ENCODE results near the gene TAF13. TPM values are rescaled to one million over a fixed set of nuclear protein-coding genes. Genes with fewer than 3 reads are reported as not detected.
"Not testable (repeated sequence)": the region's sequence is repeated elsewhere in the genome, so short reads cannot be mapped to it uniquely, and the experiment has no call there.

Gene TAF13
- total RNA-seq, 1 donor from 2014 or later, result 24.1 TPM

- Mint-ChIP-seq H3K4me3 (ENCODE audit: low read depth) (no peak overlapping the region), H3K9me3 (ENCODE audit: low read depth) (peaks cover 2% of the 10 kb centered on the region), H3K36me3 (ENCODE audit: insufficient read depth) (peaks cover 15% of the 10 kb centered on the region), H3K27me3 (no peaks in the 10 kb centered on the region), H3K4me1 (ENCODE audit: low read depth) (no peaks in the 10 kb centered on the region), H3K27ac (no peak overlapping the region)
- no peak for DNase-seq (ENCODE audit: low spot score, unreplicated experiment)
- no peak for TF ChIP-seq CTCF (IDR thresholded peaks at IDR 0.05; ENCODE audit: unreplicated experiment)
Observed at GRCh38 chr1:109020693-109021257, 55.0 kb downstream of the TAF13 start.

GRCh38 chr1:109017719-109018118, 58.1 kb downstream of the TAF13 start:
- not testable (repeated sequence) for H3K9me3 Mint-ChIP-seq (ENCODE audit: low read depth); H3K4me3 Mint-ChIP-seq (ENCODE audit: low read depth); H3K27me3 Mint-ChIP-seq; H3K4me1 Mint-ChIP-seq (ENCODE audit: low read depth); H3K27ac Mint-ChIP-seq; DNase-seq (ENCODE audit: low spot score, unreplicated experiment)
- H3K36me3 Mint-ChIP-seq (ENCODE audit: insufficient read depth), result peaks cover 19% of the 10 kb centered on the region

- Mint-ChIP-seq H3K27ac (no peak overlapping the region), H3K4me3 (ENCODE audit: low read depth) (no peak overlapping the region)
- no peak for TF ChIP-seq CTCF (IDR thresholded peaks at IDR 0.05; ENCODE audit: unreplicated experiment)
Observed at GRCh38 chr1:109017134-109017533, 58.7 kb downstream of the TAF13 start.

More at GRCh38 chr1:109017134-109017533, 58.7 kb downstream of the TAF13 start:
- Mint-ChIP-seq H3K27me3 (no peaks in the 10 kb centered on the region), H3K36me3 (ENCODE audit: insufficient read depth) (peaks cover 18% of the 10 kb centered on the region), H3K4me1 (ENCODE audit: low read depth) (no peaks in the 10 kb centered on the region), H3K9me3 (ENCODE audit: low read depth) (peaks cover 2% of the 10 kb centered on the region)
- DNase-seq (ENCODE audit: low spot score, unreplicated experiment), result no peak

Other genes starting within 250 kb of the TAF13 start
- gene AKNAD1, start 218.9 kb downstream of the TAF13 start, total RNA-seq, result not detected in 2 replicates
- 12.4 and 14.8 TPM in 2 replicates for gene GPSM2, start 199.0 kb downstream of the TAF13 start, total RNA-seq
- 33.2 and 35.2 TPM in 2 replicates for gene CLCC1, start 112.5 kb downstream of the TAF13 start, total RNA-seq
- 12.1 and 12.2 TPM in 2 replicates for gene WDR47, start 33.9 kb downstream of the TAF13 start, total RNA-seq
- 24.7 and 27.1 TPM in 2 replicates for gene TMEM167B, start 14.8 kb upstream of the TAF13 start, total RNA-seq
- gene ELAPOR1, start 38.1 kb upstream of the TAF13 start, total RNA-seq, result 10.6 and 14.6 TPM in 2 replicates
- gene SARS1, start 137.9 kb upstream of the TAF13 start, total RNA-seq, result 135 TPM in 2 replicates
- gene CELSR2, start 173.5 kb upstream of the TAF13 start, total RNA-seq, result 33.7 and 38.7 TPM in 2 replicates
- gene PSRC1, start 207.1 kb upstream of the TAF13 start, total RNA-seq, result 26.1 and 29.4 TPM in 2 replicates
- gene MYBPHL, start 231.0 kb upstream of the TAF13 start, total RNA-seq, result 0.29 TPM in 1 of 2 replicates, not detected in the other